GM18517 (cell line): ENCODE results near the gene ABCB10.
A peak's percentile ranks its signal among the peaks of the same experiment; 100 is the strongest.
"Not testable (repeated sequence)": the region's sequence is repeated elsewhere in the genome, so short reads cannot be mapped to it uniquely, and the experiment has no call there.

ENCODE experiments used
- ATAC-seq: cut with Tn5 transposase; IDR thresholded peaks from one replicate; pipeline ENCODE4 v1.9.1; 2021; ENCODE audit warnings: mild to moderate bottlenecking, moderate library complexity; ENCODE audit not compliant: unreplicated experiment

Gene ABCB10

GRCh38 chr1:229539863-229540506, 18.5 kb downstream of the ABCB10 start:
- ATAC-seq = no peak

- ATAC-seq = no peak
Measured at GRCh38 chr1:229538945-229539344, 19.6 kb downstream of the ABCB10 start.

- ATAC-seq = no peak
Measured at GRCh38 chr1:229537894-229538293, 20.6 kb downstream of the ABCB10 start.

- no peak for ATAC-seq
Measured at GRCh38 chr1:229536982-229537381, 21.5 kb downstream of the ABCB10 start.

GRCh38 chr1:229535230-229535629, 23.3 kb downstream of the ABCB10 start:
- ATAC-seq = no peak

- ATAC-seq = no peak
Measured at GRCh38 chr1:229531326-229531725, 27.2 kb downstream of the ABCB10 start.

GRCh38 chr1:229529639-229530038, 28.9 kb downstream of the ABCB10 start:
- no peak for ATAC-seq

GRCh38 chr1:229526695-229527094, 31.8 kb downstream of the ABCB10 start:
- no peak for ATAC-seq

GRCh38 chr1:229523052-229523451, 35.5 kb downstream of the ABCB10 start:
- no peak for ATAC-seq

- peak; percentile 56 for ATAC-seq
Measured at GRCh38 chr1:229514578-229515275, 43.8 kb downstream of the ABCB10 start.

- ATAC-seq = not testable (repeated sequence)
Measured at GRCh38 chr1:229511625-229512024, 46.9 kb downstream of the ABCB10 start.

GRCh38 chr1:229511201-229511600, 47.3 kb downstream of the ABCB10 start:
- not testable (repeated sequence) for ATAC-seq

- no peak for ATAC-seq
Measured at GRCh38 chr1:229509576-229509975, 48.9 kb downstream of the ABCB10 start.

GRCh38 chr1:229508823-229509337, 49.6 kb downstream of the ABCB10 start:
- ATAC-seq = no peak

- peak; percentile 90 for ATAC-seq
Measured at GRCh38 chr1:229507951-229508822, 50.3 kb downstream of the ABCB10 start, which contains the start of gene NUP133. TSS of gene NUP133 (minus strand) at chr1:229508341. CDS start at chr1:229508249, 92 bp downstream.

- peak; percentile 3 for ATAC-seq
Measured at GRCh38 chr1:229507502-229507901, 51.0 kb downstream of the ABCB10 start.

- no peak for ATAC-seq
Measured at GRCh38 chr1:229506633-229507032, 51.9 kb downstream of the ABCB10 start.

- ATAC-seq = no peak
Measured at GRCh38 chr1:229495782-229496181, 62.7 kb downstream of the ABCB10 start.

GRCh38 chr1:229487181-229487580, 71.3 kb downstream of the ABCB10 start:
- no peak for ATAC-seq

GRCh38 chr1:229485318-229485717, 73.2 kb downstream of the ABCB10 start:
- ATAC-seq = no peak

GRCh38 chr1:229482511-229482910, 76.0 kb downstream of the ABCB10 start:
- no peak for ATAC-seq
